NOMO-1 treated with DMSO at 0.1 percent for 48 hours (cell line): ENCODE measurements around the gene IFT25.
"Not testable (repeated sequence)": the region's sequence is repeated elsewhere in the genome, so short reads cannot be mapped to it uniquely, and the experiment has no call there.

Experiments used
- DNase-seq: peaks from one replicate; lab custom pipeline; 2025; ENCODE audit not compliant: unreplicated experiment; lab: John Stamatoyannopoulos, UW

Gene IFT25

GRCh38 chr1:53945433-53946251 is at the start of gene IFT25:
TSS of gene IFT25 (minus strand) at chr1:53945699. CDS start at chr1:53940082, 5,617 bp downstream.
- DNase-seq = peak; percentile 92

GRCh38 chr1:53994516-53994915 is 49.0 kb upstream of the IFT25 start:
- DNase-seq = not testable (repeated sequence)

- DNase-seq = no peak
Measured at GRCh38 chr1:53992085-53992874, 46.8 kb upstream of the IFT25 start.

- DNase-seq = peak; percentile 35
Measured at GRCh38 chr1:53987880-53988279, 42.4 kb upstream of the IFT25 start.

GRCh38 chr1:53986458-53986857 is 41.0 kb upstream of the IFT25 start:
- no peak for DNase-seq

GRCh38 chr1:53984726-53985125 is 39.2 kb upstream of the IFT25 start:
- no peak for DNase-seq

- DNase-seq = no peak
Measured at GRCh38 chr1:53982763-53983104, 37.2 kb upstream of the IFT25 start.

- DNase-seq = peak; percentile 49
Measured at GRCh38 chr1:53982034-53982762, 36.7 kb upstream of the IFT25 start.

GRCh38 chr1:53981220-53981619 is 35.7 kb upstream of the IFT25 start:
- DNase-seq = no peak

GRCh38 chr1:53979712-53980450 is 34.4 kb upstream of the IFT25 start:
- no peak for DNase-seq

- no peak for DNase-seq
Measured at GRCh38 chr1:53975861-53976260, 30.4 kb upstream of the IFT25 start.

- no peak for DNase-seq
Measured at GRCh38 chr1:53971718-53972117, 26.2 kb upstream of the IFT25 start.

GRCh38 chr1:53969323-53969722 is 23.8 kb upstream of the IFT25 start:
- not testable (repeated sequence) for DNase-seq

GRCh38 chr1:53968125-53968513 is 22.6 kb upstream of the IFT25 start:
- DNase-seq = no peak

GRCh38 chr1:53967409-53968124 is 22.1 kb upstream of the IFT25 start:
- no peak for DNase-seq

- no peak for DNase-seq
Measured at GRCh38 chr1:53966794-53967193, 21.3 kb upstream of the IFT25 start.

- no peak for DNase-seq
Measured at GRCh38 chr1:53964109-53964508, 18.6 kb upstream of the IFT25 start.

- no peak for DNase-seq
Measured at GRCh38 chr1:53963460-53963859, 18.0 kb upstream of the IFT25 start.

- no peak for DNase-seq
Measured at GRCh38 chr1:53962395-53962794, 16.9 kb upstream of the IFT25 start.

GRCh38 chr1:53959664-53960250 is 14.3 kb upstream of the IFT25 start:
- DNase-seq = peak; percentile 36
